Vagina (tissue), 2 donors: ENCODE results near the gene SMYD5.
"Not testable (repeated sequence)": the region's sequence is repeated elsewhere in the genome, so short reads cannot be mapped to it uniquely, and the experiment has no call there.

Experiments
- POLR2A ChIP-seq, 2 donors: fragments of 450-650 bp; IDR thresholded peaks; one replicate each; pipeline ENCODE4 v1.6.1; 2017; ENCODE audit warnings: antibody characterized with exemption in 2 of 2, mild to moderate bottlenecking in 2 of 2, moderate library complexity in 2 of 2
- TF ChIP-seq, protein P1 (sequence below), 3 experiments: fragments of 450-650 bp in 2 of 3; fragments of 200-600 bp in 1 of 3; sonication (generic) in 1 of 3; IDR thresholded peaks; one replicate each; pipeline ENCODE4 v1.5.1; 2017 to 2019; ENCODE audit warnings: antibody characterized with exemption in 3 of 3, mild to moderate bottlenecking in 2 of 3, moderate library complexity in 2 of 3

DNA sequence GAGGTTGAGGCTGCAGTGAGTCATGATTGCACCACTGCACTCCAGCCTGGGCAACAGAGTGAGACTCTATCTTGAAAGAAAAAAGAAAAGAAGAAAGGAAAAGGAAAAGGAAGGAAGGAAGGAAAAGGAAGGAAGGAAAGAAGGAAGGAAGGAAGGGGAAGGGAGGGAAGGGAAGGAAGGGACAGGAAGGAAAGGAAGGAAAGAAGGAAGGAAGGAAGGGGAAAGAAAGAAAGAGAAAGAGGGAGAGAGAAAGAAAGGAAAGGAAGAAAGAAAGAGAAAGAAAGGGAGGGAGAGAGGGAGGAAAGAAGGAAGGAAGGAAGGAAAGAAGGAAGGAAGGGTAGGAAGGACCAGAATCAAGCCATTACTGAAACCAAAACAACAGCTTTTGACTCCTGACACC is 45.7 kb upstream of the SMYD5 start:
- TF ChIP-seq, protein P1, sequence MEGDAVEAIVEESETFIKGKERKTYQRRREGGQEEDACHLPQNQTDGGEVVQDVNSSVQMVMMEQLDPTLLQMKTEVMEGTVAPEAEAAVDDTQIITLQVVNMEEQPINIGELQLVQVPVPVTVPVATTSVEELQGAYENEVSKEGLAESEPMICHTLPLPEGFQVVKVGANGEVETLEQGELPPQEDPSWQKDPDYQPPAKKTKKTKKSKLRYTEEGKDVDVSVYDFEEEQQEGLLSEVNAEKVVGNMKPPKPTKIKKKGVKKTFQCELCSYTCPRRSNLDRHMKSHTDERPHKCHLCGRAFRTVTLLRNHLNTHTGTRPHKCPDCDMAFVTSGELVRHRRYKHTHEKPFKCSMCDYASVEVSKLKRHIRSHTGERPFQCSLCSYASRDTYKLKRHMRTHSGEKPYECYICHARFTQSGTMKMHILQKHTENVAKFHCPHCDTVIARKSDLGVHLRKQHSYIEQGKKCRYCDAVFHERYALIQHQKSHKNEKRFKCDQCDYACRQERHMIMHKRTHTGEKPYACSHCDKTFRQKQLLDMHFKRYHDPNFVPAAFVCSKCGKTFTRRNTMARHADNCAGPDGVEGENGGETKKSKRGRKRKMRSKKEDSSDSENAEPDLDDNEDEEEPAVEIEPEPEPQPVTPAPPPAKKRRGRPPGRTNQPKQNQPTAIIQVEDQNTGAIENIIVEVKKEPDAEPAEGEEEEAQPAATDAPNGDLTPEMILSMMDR (IDR thresholded peaks at IDR 0.05): not testable (repeated sequence)
- TF ChIP-seq POLR2A (IDR thresholded peaks at IDR 0.05): not testable (repeated sequence)
